CD14-positive monocyte (primary cell): ENCODE measurements around the gene JMJD6. TPM values are rescaled to one million over a fixed set of nuclear protein-coding genes. Genes with fewer than 3 reads are reported as not detected.

Experiments
- DNase-seq, 3 donors: peaks; one replicate each; pipeline ENCODE4 v3.0.0-alpha.2; 2011 to 2022
- H2AFZ ChIP-seq: 2 replicates; pipeline ENCODE4 v1.6.0; 2012; ENCODE audit warnings: mild to moderate bottlenecking, low read depth, low read length, inconsistent platforms; ENCODE audit not compliant: insufficient read depth, poor library complexity, severe bottlenecking
- H3K27ac ChIP-seq, 2 donors: 1 replicate in 1 of 2; 2 replicates in 1 of 2; pipeline ENCODE4 v1.5.1; 2012 to 2013; ENCODE audit warnings: low read length in 2 of 2, control low read depth in 1 of 2, inconsistent platforms in 1 of 2, low read depth in 1 of 2, mild to moderate bottlenecking in 1 of 2
- H3K27me3 ChIP-seq, 2 donors: one replicate each; pipeline versions ENCODE4 v1.6.0 to v1.6.1; 2011 to 2013; ENCODE audit warnings: low read length in 2 of 2; ENCODE audit not compliant: control insufficient read depth in 2 of 2, insufficient read depth in 2 of 2
- H3K36me3 ChIP-seq, 2 donors: replicated peaks in 1 of 2; 1 replicate in 1 of 2; 2 replicates in 1 of 2; pipeline versions ENCODE4 v1.5.1 to v1.6.1; 2012 to 2013; ENCODE audit warnings: low read length in 2 of 2, control low read depth in 1 of 2, inconsistent platforms in 1 of 2, mild to moderate bottlenecking in 1 of 2; ENCODE audit not compliant: insufficient read depth in 2 of 2, control insufficient read depth in 1 of 2
- H3K4me1 ChIP-seq, 2 donors: 1 replicate in 1 of 2; 2 replicates in 1 of 2; pipeline versions ENCODE4 v1.5.1 to v1.6.1; 2012 to 2013; ENCODE audit warnings: low read length in 2 of 2, control low read depth in 1 of 2, inconsistent platforms in 1 of 2, mild to moderate bottlenecking in 1 of 2, moderate library complexity in 1 of 2; ENCODE audit not compliant: insufficient read depth in 2 of 2, control insufficient read depth in 1 of 2
- H3K4me2 ChIP-seq: replicated peaks from 2 replicates; pipeline ENCODE3; 2012; ENCODE audit warnings: low read length, moderate library complexity, mild to moderate bottlenecking; ENCODE audit not compliant: poor library complexity, severe bottlenecking; ENCODE audit errors: extremely low read depth
- H3K4me3 ChIP-seq, 3 experiments: fragments of 200-600 bp in 1 of 3; sonication (generic) in 1 of 3; replicated peaks in 1 of 3; 1 replicate in 2 of 3; 2 replicates in 1 of 3; pipeline ENCODE4 v1.5.1; 2011 to 2013; ENCODE audit warnings: low read length in 3 of 3, mild to moderate bottlenecking in 3 of 3, control low read depth in 2 of 3, low read depth in 2 of 3, inconsistent platforms in 1 of 3, moderate library complexity in 1 of 3
- H3K79me2 ChIP-seq: 2 replicates; pipeline ENCODE4 v1.6.0; 2012; ENCODE audit warnings: mild to moderate bottlenecking, control low read depth, inconsistent platforms, low read length, moderate library complexity; ENCODE audit not compliant: insufficient read depth
- H3K9ac ChIP-seq: 2 replicates; pipeline ENCODE4 v1.6.0; 2017; ENCODE audit warnings: low read length, mild to moderate bottlenecking; ENCODE audit not compliant: insufficient read depth, poor library complexity, severe bottlenecking
- H3K9me3 ChIP-seq, 2 donors: replicated peaks in 1 of 2; 1 replicate in 1 of 2; 2 replicates in 1 of 2; pipeline versions ENCODE4 v1.5.1 to v1.6.1; 2012 to 2013; ENCODE audit warnings: low read length in 2 of 2, control low read depth in 1 of 2; ENCODE audit not compliant: control insufficient read depth in 1 of 2, insufficient read depth in 1 of 2
- H4K20me1 ChIP-seq: 2 replicates; pipeline ENCODE4 v1.6.0; 2012; ENCODE audit warnings: mild to moderate bottlenecking, low read length, control low read depth, moderate library complexity; ENCODE audit not compliant: insufficient read depth
- H3K27ac Mint-ChIP-seq, 7 donors: one replicate each; pipeline ENCODE4 v1.8.0; 2020; ENCODE audit warnings: mild to moderate bottlenecking in 7 of 7, mixed read lengths in 7 of 7, moderate library complexity in 6 of 7, inconsistent platforms in 2 of 7
- H3K27me3 Mint-ChIP-seq, 3 donors: one replicate each; pipeline ENCODE4 v1.8.0; 2021 to 2022; ENCODE audit warnings: low read depth in 3 of 3, mild to moderate bottlenecking in 3 of 3, mixed read lengths in 3 of 3, moderate library complexity in 3 of 3, inconsistent platforms in 1 of 3
- H3K36me3 Mint-ChIP-seq, 2 donors: one replicate each; pipeline ENCODE4 v1.8.0; 2020; ENCODE audit warnings: mixed read lengths in 2 of 2, inconsistent platforms in 1 of 2, mild to moderate bottlenecking in 1 of 2
- H3K4me1 Mint-ChIP-seq: one replicate; pipeline ENCODE4 v1.8.0; 2020; ENCODE audit warnings: mild to moderate bottlenecking, mixed read lengths
- H3K4me3 Mint-ChIP-seq, 2 donors: one replicate each; pipeline ENCODE4 v1.8.0; 2020; ENCODE audit warnings: mild to moderate bottlenecking in 2 of 2, mixed read lengths in 2 of 2, moderate library complexity in 1 of 2
- H3K9me3 Mint-ChIP-seq, 7 donors: one replicate each; pipeline ENCODE4 v1.8.0; 2020 to 2022; ENCODE audit warnings: mixed read lengths in 7 of 7, mild to moderate bottlenecking in 6 of 7, moderate library complexity in 6 of 7, inconsistent platforms in 2 of 7
- WGBS: methylation state at CpG from one replicate; pipeline ENCODE4 v1.1.5; 2013; ENCODE audit warnings: missing lambda C conversion rate; ENCODE audit not compliant: insufficient coverage; 5-methylcytosine and 5-hydroxymethylcytosine counted together
- intact Hi-C, 2 donors: fragments of 100-400 bp; cut with micrococcal nuclease; formaldehyde crosslinking; loops; one replicate each; pipeline versions ENCODE4 v1.15.0 to v1.15.1; 2023
- polyA plus RNA-seq, 3 donors: library from polyadenylated mRNA; depleted of rRNA in 1 of 3; unstranded in 2 of 3; stranded (reverse) in 1 of 3; fragments of 300-500 nt in 2 of 3; fragments of >200 nt in 1 of 3; fragmentation: Illumina TruSeq in 2 of 3; gene quantifications; 1 replicate in 2 of 3; 2 replicates in 1 of 3; pipeline ENCODE4 v1.2.3, GENCODE V29; 2012 to 2021
- TF ChIP-seq, protein P1 (sequence below): fragments of 200-600 bp; IDR thresholded peaks from one replicate; pipeline ENCODE4 v1.8.0; 2022; ENCODE audit warnings: antibody characterized with exemption, mild to moderate bottlenecking

The JMJD6 gene
- polyA plus RNA-seq, 3 donors, result 24.6 to 75.0 (median 26.2) TPM

DNA sequence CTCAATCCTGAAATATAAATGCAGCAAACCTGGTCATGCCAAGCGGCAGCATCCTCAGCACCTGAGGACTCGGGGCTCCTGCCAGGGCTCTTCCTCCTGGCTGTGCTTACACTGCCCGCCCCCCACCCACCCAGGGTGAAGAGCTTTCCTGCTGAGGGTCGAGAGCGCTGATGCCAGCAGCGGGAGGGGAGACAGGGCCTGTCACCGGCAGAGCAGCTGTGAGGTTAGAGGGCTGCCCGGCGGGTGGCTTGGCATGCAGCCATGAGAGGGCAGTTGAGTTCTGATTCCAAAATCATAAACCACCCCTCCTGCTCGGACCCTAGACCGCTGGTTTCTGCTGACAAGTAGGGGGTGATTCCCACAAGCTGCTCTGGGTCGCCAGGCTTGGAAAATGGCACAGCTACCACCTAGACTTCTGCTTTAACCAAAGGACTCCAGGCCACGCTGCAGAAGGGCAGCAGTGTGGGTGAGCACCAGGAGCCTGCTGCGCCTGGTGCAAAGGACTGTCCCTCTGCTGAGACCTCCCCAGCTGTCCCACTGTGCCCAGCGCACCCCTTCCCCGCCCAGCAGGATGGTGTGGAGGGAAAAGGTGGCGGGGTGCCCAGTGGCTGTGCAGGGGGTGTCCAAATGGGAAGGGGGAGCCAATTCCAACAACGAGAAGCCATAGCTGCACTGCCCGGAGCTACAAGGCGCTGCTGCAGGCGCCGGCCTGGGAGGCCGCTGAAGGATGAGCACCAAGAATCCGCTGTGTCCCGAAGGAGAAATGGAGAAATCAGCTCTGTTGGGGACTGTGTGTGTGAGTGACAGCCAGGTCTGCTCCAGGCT is 42.3 kb downstream of the JMJD6 start:
- H3K9ac ChIP-seq, result no peak overlapping the region

DNA sequence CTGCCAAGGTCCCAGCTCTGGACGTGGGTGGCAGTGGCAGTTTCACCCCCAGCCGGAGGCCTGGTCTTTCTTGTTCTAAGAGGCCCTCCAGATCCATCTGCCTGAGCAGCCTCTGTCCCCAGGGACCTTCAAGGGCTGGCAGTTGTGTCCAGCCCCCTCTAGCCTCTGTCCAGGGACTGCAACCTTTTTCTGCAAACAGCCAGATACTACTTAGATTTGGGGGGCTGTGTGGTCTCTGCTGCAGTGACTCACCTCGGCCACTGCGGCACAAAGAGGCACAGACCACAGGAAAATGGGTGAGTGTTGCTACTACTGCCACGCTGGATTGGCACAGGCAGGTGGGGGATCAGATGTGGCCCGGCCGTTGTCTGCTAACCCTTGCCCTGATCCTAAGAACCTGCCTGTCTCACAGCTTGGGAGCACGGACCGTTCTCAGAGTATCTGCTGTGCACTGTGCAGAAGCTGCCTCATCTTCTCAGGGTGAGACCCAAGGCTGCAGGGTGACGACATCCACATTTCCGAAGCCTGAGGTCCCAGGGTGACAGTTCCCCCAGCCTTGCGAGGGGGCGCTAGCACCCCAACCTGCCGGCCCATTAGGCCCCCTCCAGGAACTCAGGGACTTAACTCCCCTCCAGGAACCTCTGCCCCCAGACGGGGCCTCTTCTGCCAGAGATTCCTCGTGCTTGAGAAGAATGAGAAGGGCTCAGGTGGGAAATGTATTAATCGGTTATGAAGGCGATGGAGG is 43.2 kb downstream of the JMJD6 start:
- peaks cover 0 to 4% (median 2%) of the 10 kb centered on the region in 3 donors for H3K27me3 Mint-ChIP-seq
- Histone ChIP-seq H3K27me3 (no peaks in the 10 kb centered on the region), H4K20me1 (no peaks in the 10 kb centered on the region), H3K79me2 (no peaks in the 10 kb centered on the region), H3K9me3 (no peaks in the 10 kb centered on the region), H3K9ac (no peak overlapping the region), H3K36me3 (no peaks in the 10 kb centered on the region), H3K4me1 (no peaks in the 10 kb centered on the region), H3K4me2 (no peak overlapping the region), H2AFZ (no peak overlapping the region), H3K4me3 (no peak overlapping the region), H3K27ac (no peak overlapping the region)
- 78% methylated on average over 12 of the region's 18 CpGs for WGBS
- H3K4me1 Mint-ChIP-seq, result peaks cover 3% of the 10 kb centered on the region
- H3K9me3 Mint-ChIP-seq, result peaks cover 0 to 2% (median 0%) of the 10 kb centered on the region in 7 donors
- intact Hi-C loops, result no loop called here
- DNase-seq, result no peak
- no peak overlapping the region for H3K27ac Mint-ChIP-seq
- TF ChIP-seq, protein P1, sequence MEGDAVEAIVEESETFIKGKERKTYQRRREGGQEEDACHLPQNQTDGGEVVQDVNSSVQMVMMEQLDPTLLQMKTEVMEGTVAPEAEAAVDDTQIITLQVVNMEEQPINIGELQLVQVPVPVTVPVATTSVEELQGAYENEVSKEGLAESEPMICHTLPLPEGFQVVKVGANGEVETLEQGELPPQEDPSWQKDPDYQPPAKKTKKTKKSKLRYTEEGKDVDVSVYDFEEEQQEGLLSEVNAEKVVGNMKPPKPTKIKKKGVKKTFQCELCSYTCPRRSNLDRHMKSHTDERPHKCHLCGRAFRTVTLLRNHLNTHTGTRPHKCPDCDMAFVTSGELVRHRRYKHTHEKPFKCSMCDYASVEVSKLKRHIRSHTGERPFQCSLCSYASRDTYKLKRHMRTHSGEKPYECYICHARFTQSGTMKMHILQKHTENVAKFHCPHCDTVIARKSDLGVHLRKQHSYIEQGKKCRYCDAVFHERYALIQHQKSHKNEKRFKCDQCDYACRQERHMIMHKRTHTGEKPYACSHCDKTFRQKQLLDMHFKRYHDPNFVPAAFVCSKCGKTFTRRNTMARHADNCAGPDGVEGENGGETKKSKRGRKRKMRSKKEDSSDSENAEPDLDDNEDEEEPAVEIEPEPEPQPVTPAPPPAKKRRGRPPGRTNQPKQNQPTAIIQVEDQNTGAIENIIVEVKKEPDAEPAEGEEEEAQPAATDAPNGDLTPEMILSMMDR, result no peak
- no peaks in the 10 kb centered on the region for H3K36me3 Mint-ChIP-seq
- H3K4me3 Mint-ChIP-seq, result no peak overlapping the region

More for the DNA sequence above, 42.3 kb downstream of the JMJD6 start:
- H2AFZ ChIP-seq, result no peak overlapping the region
- peaks cover 3% of the 10 kb centered on the region for H3K4me1 Mint-ChIP-seq
- H3K4me3 Mint-ChIP-seq, result no peak overlapping the region
- H3K9me3 ChIP-seq, result no peaks in the 10 kb centered on the region
- H3K36me3 Mint-ChIP-seq, result no peaks in the 10 kb centered on the region
- intact Hi-C loops, result no loop called here
- no peaks in the 10 kb centered on the region for H3K36me3 ChIP-seq
- H3K4me2 ChIP-seq, result no peak overlapping the region
- H3K27ac Mint-ChIP-seq, result no peak overlapping the region
- no peaks in the 10 kb centered on the region for H4K20me1 ChIP-seq
- H3K4me3 ChIP-seq, result no peak overlapping the region
- TF ChIP-seq, protein P1, result no peak
- WGBS, result 85% methylated on average over 11 of the region's 25 CpGs
- H3K4me1 ChIP-seq, result no peaks in the 10 kb centered on the region
- no peak overlapping the region for H3K27ac ChIP-seq
- peaks cover 0 to 6% (median 2%) of the 10 kb centered on the region in 3 donors for H3K27me3 Mint-ChIP-seq
- no peaks in the 10 kb centered on the region for H3K79me2 ChIP-seq
- no peaks in the 10 kb centered on the region for H3K27me3 ChIP-seq
- no peak for DNase-seq
- H3K9me3 Mint-ChIP-seq, result peaks cover 0 to under 1% (median 0%) of the 10 kb centered on the region in 7 donors
